ENCODE results near the gene WNT3A. TPM values are rescaled to one million over a fixed set of nuclear protein-coding genes. Genes with fewer than 3 reads are reported as not detected.

Gene WNT3A
- total RNA-seq, 6 experiments from 2014 or later, result not detected

- WGBS (ENCODE audit: insufficient coverage, low coverage, low lambda C conversion rate, missing lambda C conversion rate), result no CpG with 5 or more reads among the region's 13 CpGs
- intact Hi-C loops (cut with DNase I), result no loop called here
- Histone ChIP-seq H3K4me3 (no peak overlapping the region), H3K4me1 (peaks cover 0 to 7% (median under 1%) of the 10 kb centered on the region in 4 donors), H3K9me3 (peaks cover 0 to 4% (median 0%) of the 10 kb centered on the region in 4 donors), H3K27me3 (no peaks in the 10 kb centered on the region), H3K36me3 (peaks cover 0 to 34% (median 17%) of the 10 kb centered on the region in 4 donors), H3K27ac (no peak overlapping the region)
- peak in 1 of 3 donors; percentile 14 for DNase-seq
- no peak for ATAC-seq
- TF ChIP-seq, protein P1, sequence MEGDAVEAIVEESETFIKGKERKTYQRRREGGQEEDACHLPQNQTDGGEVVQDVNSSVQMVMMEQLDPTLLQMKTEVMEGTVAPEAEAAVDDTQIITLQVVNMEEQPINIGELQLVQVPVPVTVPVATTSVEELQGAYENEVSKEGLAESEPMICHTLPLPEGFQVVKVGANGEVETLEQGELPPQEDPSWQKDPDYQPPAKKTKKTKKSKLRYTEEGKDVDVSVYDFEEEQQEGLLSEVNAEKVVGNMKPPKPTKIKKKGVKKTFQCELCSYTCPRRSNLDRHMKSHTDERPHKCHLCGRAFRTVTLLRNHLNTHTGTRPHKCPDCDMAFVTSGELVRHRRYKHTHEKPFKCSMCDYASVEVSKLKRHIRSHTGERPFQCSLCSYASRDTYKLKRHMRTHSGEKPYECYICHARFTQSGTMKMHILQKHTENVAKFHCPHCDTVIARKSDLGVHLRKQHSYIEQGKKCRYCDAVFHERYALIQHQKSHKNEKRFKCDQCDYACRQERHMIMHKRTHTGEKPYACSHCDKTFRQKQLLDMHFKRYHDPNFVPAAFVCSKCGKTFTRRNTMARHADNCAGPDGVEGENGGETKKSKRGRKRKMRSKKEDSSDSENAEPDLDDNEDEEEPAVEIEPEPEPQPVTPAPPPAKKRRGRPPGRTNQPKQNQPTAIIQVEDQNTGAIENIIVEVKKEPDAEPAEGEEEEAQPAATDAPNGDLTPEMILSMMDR (IDR thresholded peaks at IDR 0.05), result no peak
- TF ChIP-seq POLR2A (IDR thresholded peaks at IDR 0.05), result no peak
These were observed 89.9 kb downstream of the WNT3A start for GRCh38 chr1:228096416-228097332.

DNA sequence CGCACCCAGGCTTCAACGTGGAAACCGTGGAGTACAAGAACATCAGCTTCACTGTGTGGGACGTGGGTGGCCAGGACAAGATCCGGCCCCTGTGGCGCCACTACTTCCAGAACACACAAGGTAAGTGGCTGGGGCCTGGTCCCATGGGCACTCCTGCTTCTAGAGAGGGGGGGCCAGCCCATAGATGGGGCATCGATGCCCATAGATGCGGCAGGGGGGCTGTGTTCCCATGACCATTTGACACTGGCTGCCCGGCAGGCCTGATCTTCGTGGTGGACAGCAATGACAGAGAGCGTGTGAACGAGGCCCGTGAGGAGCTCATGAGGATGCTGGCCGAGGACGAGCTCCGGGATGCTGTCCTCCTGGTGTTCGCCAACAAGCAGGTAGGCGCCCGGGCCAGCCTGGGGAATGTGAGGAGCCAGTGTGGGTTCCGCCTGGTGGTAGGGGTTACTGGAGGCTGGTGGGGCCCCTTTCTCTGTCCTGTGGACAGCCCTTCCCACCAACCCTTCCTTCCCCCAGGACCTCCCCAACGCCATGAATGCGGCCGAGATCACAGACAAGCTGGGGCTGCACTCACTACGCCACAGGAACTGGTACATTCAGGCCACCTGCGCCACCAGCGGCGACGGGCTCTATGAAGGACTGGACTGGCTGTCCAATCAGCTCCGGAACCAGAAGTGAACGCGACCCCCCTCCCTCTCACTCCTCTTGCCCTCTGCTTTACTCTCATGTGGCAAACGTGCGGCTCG is 90.7 kb downstream of the WNT3A start:
- Histone ChIP-seq H3K9me3 (peaks cover 0 to 4% (median 0%) of the 10 kb centered on the region in 4 donors), H3K27me3 (no peaks in the 10 kb centered on the region), H3K4me1 (peaks cover 0 to 8% (median 0%) of the 10 kb centered on the region in 4 donors), H3K36me3 (peaks cover 0 to 34% (median 17%) of the 10 kb centered on the region in 4 donors), H3K4me3 (no peak overlapping the region), H3K27ac (no peak overlapping the region)
- 88% methylated on average over 13 of the region's 34 CpGs for WGBS (ENCODE audit: insufficient coverage, low coverage, low lambda C conversion rate, missing lambda C conversion rate)
- ATAC-seq (no peak), DNase-seq (peak in 1 of 3 donors; percentile 21)
- intact Hi-C loops (cut with DNase I), result no loop called here
- TF ChIP-seq, protein P1 (IDR thresholded peaks at IDR 0.05), result no peak
- TF ChIP-seq POLR2A (IDR thresholded peaks at IDR 0.05), result no peak

GRCh38 chr1:228098323-228098931 is 91.6 kb downstream of the WNT3A start:
- intact Hi-C loops (cut with DNase I), result no loop called here
- Histone ChIP-seq H3K9me3 (peaks cover 0 to 4% (median 0%) of the 10 kb centered on the region in 4 donors), H3K36me3 (peaks cover 0 to 34% (median 17%) of the 10 kb centered on the region in 4 donors), H3K4me3 (no peak overlapping the region), H3K4me1 (peaks cover 0 to 9% (median 0%) of the 10 kb centered on the region in 4 donors), H3K27ac (no peak overlapping the region), H3K27me3 (no peaks in the 10 kb centered on the region)
- DNase-seq (no peak), ATAC-seq (no peak)
- no peak for TF ChIP-seq POLR2A (IDR thresholded peaks at IDR 0.05)
- TF ChIP-seq, protein P1 (IDR thresholded peaks at IDR 0.05), result no peak
- WGBS (ENCODE audit: insufficient coverage, low coverage, low lambda C conversion rate, missing lambda C conversion rate), result 92% methylated on average over 10 of the region's 28 CpGs

GRCh38 chr1:228099331-228099732 is 92.5 kb downstream of the WNT3A start:
- Histone ChIP-seq H3K4me1 (peaks cover 0 to 18% (median 0%) of the 10 kb centered on the region in 4 donors), H3K27me3 (no peaks in the 10 kb centered on the region), H3K27ac (no peak overlapping the region), H3K36me3 (peaks cover 0 to 34% (median 17%) of the 10 kb centered on the region in 4 donors), H3K9me3 (peaks cover 0 to 4% (median 0%) of the 10 kb centered on the region in 4 donors), H3K4me3 (no peak overlapping the region)
- ATAC-seq, result no peak
- DNase-seq, result peak in 1 of 3 donors; percentile 43
- TF ChIP-seq POLR2A (IDR thresholded peaks at IDR 0.05), result no peak
- TF ChIP-seq, protein P1 (IDR thresholded peaks at IDR 0.05), result no peak
- 50% methylated on average over 2 of the region's 4 CpGs for WGBS (ENCODE audit: insufficient coverage, low coverage, low lambda C conversion rate, missing lambda C conversion rate)
- intact Hi-C loops (cut with DNase I), result no loop called here

Measured in right lobe of liver (tissue), 6 donors.